ENCODE measurements around the gene HPCAL1.
A peak's percentile ranks its signal among the peaks of the same experiment; 100 is the strongest.

The HPCAL1 gene

DNA sequence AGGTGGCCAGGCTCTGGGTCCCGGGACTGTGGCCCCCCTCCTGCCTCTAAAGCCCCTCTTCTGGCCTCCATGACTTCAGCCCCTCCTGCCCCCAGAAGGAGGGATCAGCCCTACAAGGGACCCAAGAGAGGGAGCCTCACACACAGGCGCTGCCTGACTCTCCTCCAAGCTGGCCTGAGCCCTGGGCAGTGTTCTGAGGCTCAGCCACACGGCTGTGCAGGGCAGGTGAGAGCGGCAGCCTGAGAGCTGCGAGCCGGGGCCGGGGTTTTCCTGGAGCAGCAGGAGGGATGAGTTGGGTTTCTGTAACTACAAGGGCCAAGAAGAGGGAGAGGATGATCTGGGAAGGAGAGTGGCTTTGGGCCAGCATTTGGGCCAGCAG lies 70.1 kb downstream of the HPCAL1 start:
- no peak for DNase-seq

DNA sequence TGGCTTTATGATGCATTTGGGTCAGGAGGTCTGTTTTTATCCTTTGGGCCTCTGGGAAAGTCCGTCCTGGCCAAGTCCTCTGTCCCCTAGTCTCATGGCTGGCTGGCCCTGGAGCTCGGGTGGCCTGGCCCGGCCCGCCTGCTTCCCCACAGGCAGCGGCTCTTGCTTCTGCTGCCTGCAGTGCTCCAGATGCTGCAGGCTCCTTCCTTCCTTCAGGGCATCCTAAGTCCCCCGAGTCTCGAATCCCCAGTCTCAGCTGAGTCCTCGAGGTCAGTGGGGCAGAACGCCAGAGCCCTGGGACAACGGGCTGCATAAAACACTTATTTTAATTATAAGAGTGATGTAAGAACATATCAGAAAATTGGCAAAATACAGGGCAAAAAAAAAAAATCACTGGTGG lies 71.2 kb downstream of the HPCAL1 start:
- DNase-seq: no peak

DNA sequence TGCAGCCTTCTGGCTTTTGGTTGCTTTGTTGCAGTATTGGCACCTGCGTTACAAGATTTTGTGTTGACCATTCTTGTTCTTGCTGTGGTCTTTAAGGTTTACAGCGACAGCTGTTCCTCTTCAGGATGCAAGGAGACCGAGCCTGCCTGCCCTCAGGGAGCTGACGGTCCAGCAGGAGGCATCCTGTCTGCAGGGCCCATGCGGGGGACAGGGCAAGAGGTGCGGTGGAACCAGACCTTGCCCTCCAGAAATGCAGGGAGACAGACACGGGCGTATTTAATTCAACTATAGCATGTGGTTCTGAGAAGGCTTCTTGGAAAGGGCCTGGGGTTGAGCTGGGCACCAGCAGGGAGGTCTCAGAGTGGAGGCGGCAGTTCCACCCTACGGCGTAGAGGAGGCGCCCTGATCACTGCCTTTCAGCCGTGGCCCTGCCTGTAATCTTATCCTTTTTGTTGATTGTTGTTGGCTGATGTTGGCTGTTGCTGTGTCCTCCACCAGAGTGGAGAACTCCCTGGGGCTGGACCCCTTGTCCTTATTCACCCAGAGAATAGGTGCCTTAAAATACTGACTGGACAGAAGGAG lies 71.7 kb downstream of the HPCAL1 start:
- DNase-seq: no peak

DNA sequence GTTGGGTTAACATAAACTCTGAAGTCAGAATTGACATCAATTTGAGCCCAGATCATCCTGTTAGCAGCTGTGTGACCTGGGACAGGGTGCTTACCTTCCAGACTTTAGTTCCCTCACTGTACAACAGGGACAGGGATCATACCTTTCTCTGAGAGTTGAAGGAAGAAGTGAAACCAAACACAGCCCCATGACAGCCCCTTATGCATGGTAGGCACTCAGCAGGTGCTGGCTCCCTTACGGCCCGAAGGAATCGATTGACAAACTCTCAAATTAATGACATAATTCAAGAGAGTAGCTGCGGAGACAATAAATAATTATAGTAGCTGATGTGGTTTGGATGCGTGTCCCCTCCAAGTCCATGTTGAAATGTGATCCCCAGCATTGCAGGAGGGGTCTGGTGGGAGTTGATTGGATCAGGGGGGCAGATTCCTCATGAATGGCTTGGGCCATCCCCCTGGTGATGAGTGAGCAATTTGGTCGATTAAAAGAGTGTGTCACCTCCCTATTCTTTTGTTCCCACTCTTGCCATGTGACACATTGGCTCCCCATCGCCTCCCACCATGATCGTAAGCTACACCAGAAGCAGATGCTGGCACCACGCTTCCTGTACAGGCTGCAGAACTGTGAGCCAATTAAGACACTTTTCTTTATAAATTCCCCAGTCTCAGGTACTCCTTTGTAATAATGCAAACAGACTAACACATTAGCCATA lies 73.0 kb downstream of the HPCAL1 start:
- peak; percentile 13 for DNase-seq

DNA sequence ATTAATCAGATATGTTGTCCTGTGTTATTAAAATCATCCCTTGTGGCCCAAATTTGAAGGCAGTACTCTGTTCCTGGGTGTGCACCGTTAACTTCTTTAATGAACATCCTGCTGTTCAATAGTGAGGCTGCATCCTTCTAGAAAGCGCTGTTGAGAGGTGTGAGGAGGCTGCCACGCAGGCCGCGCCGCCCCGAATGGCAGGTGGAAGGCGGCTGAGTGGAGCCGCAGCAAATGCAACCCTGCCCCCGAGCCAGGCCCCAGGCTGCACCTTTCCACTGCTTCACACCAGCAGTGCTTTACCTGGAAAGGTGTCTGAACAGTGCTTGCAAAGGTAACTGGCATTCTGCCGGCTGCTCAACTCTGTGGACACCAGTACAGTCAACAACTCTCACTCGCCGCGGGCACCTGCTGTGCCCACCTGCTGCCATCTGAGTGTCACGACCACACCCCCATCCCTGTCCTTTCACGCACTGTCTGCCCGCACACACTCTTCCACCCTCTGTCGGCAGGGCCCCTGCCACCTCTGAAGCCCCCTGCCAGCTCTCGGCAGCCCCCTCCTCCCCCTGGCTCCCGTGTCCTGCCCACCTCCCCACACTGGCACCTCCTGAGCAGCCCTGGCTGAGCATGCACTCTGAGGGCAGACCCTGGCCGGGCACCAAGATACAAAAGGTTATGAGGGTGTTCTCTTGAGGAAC lies 74.5 kb downstream of the HPCAL1 start:
- peak; percentile 51 for DNase-seq

DNA sequence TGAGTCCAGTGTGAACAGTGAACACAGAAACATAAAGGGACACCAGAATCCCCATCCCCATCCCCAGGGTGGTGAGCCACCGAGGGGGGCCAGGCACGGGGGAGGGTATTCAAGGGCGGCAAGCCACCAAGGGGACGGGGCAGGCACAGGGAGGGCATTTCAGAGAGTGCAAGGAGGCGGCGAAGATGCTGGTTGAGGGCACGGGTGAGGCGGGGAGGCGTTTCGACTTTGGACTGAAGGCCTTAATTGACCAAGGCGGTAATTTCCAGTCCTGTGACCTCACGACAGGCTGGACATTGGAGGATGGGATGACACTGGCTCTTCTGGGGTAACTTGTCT lies 75.0 kb downstream of the HPCAL1 start:
- no peak for DNase-seq

DNA sequence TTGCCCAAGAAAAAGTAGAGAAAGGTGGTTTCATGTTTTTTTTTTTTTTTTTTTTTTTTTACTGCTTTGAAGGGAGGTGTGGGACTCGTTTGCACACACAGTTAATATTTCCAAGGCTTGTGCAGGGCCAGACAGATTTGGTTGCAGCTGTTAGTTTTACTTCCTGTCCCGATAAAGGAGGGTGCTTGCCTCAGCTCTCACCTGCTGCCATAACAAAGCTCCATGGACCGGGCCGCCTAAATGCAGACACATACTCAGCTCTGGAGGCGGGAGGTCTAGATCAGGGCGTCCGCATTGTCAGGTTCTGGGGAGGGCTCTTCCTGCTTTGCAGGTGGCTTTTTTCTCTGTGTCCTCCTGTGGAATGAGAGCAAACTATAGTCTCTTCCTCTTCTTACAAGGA lies 75.5 kb downstream of the HPCAL1 start:
- peak; percentile 55 for DNase-seq

DNA sequence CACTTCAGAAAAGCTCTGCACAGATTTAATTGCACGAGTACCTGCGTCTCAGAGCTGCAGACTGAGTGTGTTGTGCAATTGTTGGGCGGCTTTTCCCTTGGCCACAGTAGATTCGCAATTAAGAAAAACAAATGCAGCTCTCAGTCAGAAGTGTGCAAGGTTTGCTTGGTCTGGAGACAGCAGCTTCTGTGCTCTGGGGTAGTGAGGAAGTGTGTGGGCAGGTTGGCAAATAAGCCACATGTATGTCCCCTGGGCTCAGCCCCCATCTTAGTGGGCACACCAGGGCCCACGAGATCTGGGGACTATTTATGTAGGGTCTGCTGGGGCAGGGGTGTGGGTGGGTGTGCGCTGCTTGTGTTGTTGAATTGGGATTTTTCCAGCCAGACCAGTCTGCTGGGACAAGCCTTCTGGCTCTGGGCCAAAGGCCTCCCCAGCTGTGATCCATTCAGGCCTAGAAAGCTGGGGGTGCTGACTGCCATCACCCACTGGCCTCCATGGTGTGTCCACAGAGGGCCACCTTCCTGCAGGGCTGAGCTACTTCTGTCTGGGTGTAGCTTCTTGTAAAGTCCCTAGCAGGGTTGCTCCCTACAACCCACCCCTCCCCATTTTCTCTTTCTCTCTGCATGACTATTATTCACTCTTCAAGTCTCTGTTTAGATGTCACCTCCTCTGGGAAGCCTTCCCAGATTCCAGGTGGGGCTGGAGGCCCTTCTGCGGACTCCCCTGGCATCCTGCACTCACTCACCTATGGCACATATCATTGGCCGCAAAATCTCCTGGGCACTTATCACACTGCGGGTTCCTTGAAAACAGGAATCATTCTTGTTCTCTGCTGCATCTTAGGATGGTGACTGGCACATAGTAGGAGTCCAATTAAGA lies 77.6 kb downstream of the HPCAL1 start:
- no peak for DNase-seq

DNA sequence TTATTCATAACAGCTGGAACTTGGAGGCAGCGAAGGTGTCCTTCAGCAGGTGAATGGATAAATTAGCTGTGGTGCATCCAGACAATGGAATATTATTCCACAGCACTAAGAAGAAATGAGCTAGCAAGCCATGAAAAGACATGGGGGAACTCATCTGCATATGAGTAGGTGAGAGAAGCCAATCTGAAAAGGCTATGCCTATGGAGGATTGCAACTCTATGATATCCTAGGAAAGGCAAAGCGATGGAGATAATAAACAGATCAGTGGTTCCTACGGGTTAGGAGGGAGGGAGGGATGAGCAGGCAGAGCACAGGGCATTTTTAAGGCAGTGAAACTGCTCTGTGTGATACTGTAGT lies 79.3 kb downstream of the HPCAL1 start:
- no peak for DNase-seq

DNA sequence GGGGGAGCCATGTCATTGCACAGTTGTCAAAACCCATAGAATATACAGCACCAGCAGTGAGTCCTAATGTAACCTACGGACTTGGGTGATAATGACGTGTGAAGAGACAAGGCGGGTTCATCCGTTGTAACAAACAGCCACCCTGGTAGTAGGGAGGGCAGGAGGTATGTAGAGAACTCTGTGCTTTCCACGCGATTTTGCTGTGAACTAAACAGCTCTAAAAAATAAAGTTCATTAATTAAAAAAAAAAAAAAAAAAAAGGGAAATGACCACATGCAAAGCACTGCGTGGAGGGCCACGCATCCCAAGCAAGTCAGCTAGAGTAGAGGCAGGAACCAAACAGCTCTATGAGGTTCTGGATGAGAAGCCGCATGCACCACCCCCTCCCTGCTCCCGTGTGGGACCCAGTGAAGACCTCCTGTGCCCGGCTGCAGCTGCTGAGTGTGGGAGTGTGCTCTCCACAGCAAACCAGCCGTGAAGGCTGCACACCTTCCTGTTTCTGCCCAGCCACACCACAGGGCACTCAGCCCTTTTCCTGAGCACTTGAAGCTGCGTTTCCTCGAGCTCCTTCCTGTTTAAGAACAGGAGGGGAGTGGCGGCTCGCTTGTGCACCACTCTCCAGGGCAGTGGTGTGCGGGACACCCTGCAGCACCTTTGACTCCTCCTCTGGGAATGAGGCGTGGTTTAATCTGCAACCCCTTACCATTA lies 79.8 kb downstream of the HPCAL1 start:
- peak; percentile 89 for DNase-seq

DNA sequence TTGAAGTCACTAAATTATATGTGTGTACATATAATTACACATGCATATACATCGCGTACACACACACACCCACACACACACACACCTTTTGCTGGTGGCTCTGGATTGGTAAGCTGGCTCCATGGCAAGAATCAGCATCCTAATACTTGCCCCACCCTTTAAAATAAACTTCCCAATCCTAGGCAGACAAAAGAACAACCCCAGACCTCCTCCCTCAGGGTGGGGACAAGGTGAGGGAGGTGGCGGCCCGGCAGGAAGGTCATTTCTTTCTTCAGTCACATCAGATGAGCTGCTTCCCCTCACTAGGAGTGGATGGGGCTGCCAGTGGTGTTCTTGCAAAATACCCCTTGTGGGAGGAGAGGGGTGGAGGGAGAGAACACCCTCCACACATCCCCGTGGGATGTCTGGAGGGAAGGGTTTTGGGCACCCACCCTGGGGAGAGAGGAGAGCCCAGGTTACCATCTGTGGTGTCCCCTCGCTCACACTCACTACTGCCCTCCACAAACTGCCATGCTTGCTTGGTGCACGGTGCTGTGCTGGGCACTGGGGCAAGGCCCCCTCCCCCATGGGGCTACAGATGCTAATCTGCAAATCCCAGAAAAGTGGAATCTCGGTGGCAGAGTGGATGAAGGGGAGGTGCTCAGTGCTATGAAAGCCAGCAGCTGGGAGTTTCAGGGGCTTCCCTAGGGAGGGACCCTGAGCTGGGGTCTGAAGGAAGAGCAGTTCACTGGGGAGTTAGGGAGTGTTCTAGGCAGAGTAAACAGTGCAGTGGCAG lies 81.4 kb downstream of the HPCAL1 start:
- DNase-seq: no peak

DNA sequence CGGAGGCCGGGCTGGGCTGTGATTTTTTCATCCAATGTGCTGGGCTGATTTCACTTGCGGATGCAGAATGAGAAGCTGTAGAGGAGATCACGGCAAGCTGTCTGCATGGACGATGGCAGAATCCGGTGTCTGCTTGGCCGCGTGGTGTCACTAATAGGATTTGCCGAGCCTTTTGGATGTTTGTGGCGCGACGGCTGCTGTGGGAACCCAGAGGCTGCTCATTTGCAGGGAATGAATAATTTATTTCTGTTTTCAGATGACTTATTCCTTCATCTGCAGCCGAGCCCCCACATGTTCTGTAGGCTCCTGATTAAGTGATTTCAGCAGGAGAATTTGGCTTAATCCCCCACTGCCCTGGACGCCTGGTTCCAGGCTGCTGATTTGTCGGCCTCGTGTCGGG lies 82.8 kb downstream of the HPCAL1 start:
- no peak for DNase-seq

DNA sequence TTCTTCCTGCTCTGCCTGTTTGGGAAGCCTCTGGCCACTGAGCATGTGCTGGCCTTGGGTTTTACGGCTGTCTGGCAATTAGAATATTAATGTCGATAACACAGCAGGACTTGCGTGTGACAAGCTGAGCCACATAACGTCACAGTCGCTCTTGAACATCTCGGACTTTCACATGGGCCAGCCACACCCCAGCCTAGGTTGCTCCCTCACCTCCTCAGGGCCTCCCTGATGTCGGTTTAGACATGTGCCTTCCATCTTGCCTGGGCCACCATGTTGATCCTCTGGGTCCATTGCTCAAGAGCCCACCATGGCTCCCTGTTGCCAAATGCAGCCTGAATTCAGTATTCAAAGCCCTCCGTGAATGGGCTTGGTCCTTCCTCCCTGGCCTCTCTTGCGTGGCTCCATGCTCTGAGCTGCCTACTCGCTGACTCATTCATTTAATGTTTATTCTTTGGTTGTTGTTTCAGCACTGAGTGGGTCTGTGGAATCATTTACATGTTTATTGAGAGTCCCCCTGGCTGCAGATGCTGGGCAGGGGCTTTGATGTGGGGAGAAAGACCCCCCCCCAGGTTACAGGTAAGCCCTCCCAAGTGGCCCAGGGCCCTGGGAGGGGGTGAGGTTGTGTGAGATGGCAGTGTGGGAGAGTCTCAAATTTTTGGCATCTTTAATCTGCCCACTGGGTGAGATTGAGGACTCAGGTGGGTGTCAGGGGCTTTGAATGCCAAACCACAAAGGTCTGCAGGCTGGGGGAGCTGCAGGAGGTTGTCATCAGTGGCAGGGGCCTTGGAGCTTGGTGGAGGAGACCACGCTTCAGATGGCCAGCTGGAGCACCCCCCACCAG lies 83.4 kb downstream of the HPCAL1 start:
- no peak for DNase-seq

DNA sequence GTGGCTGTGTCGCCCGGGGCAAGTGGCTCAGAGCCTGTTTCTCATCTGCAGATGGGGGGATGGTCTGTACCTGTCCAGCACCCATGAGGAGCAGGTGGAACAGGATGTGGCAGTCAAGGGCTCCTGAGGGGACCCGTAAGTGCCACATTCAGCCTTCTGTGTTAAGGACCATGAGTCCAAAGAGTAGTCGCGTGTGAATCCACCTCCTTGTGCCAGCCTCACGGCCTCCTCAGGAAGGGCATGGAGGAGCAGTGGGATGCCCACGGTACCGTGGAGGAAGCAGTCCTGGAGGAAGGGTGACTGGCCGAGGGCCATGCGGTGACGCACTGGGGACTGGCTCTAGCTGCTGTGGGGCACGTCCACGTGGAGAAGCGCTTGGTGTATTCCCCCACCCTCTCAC lies 84.3 kb downstream of the HPCAL1 start:
- DNase-seq: peak; percentile 77

DNA sequence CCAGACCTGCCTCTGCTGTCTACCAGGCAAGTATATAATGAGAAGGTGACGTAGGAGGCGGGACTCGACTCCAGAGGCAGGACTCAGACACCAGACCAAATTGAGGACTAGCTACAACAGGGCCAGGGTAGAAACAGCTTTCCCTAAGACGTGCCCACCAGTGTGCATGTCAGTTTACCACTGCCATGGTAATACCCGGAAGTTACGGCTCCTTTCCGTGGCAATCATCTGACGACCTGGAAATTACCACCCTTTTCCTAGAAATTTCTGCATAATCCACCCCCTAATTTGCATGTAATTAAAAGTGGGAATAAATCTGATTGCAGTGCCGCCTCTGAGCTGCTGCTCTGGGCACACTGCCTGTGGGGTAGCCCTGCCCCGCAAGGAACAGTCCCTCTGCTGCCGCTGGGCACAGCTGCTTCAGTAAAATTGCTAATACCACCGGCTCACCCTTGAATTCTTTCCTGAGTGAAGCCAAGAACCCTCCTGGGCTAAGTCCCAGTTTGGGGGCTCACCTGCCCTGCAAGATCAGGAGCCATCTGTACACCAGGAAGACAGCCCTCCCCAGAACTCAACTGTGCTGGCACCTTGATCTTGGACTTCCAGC lies 86.4 kb downstream of the HPCAL1 start:
- DNase-seq: no peak

DNA sequence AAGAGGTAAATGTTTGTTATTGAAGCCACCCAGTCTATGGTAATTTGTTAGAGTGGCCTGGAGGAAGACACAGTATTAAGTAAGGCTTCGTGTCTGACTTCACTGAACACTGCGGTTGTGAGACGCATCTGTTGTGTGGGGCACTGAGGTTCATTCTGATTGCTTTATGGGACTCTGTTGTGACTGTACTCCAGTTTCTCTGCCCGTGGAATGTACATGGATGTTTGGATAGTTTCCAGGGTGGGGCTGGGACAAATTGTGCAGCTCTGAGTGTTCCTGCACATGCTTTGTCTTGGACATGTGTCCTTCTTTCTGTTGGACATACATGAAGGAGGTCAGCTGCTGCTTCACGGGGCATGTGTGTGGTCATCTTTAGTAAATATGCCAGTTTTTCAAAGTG lies 86.9 kb downstream of the HPCAL1 start:
- DNase-seq: no peak

DNA sequence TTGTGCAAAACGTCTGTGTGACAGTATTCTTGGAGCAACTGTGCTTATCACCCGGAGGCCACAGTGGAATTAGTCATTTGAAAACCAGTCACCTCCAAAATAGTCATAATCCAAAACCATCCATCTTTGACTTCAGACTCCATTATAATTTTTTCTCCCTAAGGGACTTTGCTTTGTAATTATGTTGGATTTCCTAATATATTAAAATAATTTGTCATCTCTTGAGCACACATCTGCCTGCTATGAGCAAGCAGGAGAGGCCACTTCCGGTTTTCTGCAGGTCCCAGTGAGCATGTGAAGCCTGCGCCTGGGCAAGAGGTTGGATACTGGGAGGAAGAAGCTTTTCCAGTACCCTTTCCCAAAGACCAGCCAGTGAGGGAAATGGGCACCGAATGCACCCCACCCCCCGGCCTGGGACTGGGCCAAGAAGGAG lies 87.7 kb downstream of the HPCAL1 start:
- no peak for DNase-seq

DNA sequence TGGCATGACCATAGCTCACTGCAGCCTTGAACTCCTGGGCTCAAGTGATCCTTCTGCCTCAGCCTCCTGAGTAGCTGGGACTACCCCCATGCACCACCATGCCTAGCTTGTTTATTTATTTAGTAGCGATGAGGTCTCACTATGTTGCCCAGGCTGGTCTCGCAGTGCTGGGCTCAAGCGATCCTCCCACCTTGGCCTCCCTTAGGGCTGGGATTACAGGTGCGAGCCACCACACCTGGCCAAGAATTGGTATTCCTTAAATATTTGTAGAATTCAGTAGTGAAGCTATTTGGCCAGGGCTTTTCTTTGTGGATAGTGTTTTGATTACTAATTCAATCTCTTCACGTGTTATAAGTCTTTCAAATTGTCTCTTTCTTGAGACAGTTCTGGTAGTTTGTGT lies 89.4 kb downstream of the HPCAL1 start:
- no peak for DNase-seq

DNA sequence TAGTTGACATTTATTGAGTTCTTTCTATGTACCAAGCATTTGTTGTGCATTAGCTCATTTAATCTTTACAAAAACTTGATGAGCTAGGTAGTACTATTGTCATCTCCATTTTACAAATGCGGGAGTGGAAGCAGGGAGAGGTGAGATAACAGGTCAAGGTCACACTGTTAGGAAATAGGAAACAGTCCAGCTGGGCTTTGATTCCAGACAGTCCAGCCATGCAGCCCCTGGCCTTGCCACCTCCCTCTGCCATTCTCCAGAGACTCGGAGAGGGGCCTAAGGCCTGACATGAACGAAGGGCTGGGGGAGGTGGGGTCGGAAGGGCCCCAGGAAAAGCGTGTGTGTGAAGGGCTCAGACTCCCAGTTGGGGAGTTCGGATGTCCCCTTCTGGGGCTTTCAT lies 89.8 kb downstream of the HPCAL1 start:
- DNase-seq: no peak

DNA sequence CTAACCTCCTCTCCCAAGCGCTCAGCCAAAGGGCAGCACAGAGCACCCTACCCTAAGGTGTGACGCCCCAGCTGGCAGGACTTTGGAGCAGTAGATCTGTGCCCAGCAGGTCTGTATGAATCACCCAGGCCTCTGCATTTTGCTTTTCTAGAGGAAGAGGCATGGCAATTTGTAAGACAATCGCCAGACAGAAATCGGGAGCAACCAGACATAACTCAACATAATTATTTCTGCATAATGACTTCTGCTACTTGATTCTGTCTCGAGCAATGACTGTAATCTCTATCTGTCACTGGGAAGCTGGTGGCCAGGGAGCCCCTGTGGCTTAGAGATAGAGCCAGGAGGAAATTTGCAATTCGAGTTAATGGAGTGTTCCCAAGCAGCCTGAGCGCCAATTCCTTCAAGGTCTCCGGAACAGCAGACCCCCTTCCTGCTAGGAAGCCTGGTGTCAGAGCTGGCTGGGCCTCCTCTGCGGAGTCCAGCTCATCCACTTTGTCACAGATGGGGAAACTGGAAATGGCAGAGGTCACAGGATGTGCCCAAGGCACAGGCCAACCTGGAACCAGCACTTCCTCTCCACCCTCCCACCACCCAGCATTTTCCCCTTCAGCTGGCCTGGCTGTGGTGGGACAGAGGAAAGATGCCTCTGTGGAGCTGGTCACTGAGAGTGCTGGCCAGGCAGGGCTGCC lies 90.4 kb downstream of the HPCAL1 start:
- no peak for DNase-seq
